CD4-positive, alpha-beta T cell treated with Interleukin-12 subunit alpha and Interleukin-12 subunit beta, for 1 hour (primary cell): ENCODE data around the gene WDR33.

Experiments used
- DNase-seq: peaks from one replicate; pipeline ENCODE4 v3.0.0-alpha.2; 2020

Gene WDR33

DNA sequence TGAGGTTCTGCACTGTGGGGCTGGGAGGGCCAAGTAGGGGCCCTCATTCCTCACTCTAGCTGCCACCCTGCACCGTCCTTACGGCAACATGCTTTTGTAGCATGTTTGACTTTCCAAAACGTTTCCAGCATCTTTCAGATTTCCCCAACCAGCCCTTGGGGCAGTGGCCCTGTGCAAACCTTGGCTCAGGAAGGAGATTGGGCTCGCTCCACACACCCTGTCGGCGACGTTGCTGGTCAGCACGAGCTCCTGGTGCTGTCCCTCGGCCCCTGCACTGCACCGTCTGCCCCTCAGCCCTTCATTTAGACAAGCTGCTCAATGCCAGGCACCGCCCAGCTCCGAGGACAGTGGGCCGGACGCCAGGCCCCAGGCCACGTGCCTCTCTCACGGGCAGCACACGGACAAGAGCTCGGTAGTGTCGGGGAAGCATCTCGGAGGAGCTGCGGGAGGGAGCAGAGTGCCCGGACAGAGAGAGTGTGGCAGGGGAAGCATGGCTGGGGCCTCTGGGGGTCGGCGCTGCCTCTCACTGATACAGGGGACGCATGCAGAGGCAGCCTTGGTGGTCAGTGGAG is 158.1 kb downstream of the WDR33 start:
- DNase-seq: no peak

- DNase-seq: no peak
Observed at GRCh38 chr2:127651971-127652550, 158.9 kb downstream of the WDR33 start.

GRCh38 chr2:127651381-127651809 is 159.6 kb downstream of the WDR33 start:
- DNase-seq: no peak
